Islet precursor cell (in vitro differentiated cells): ENCODE measurements around the gene IL23R.

Experiments used
- DNase-seq: peaks from one replicate; pipeline ENCODE4 v3.0.0-alpha.2; 2018

Gene IL23R

GRCh38 chr1:67250051-67250653 lies 83.9 kb downstream of the IL23R start:
- no peak for DNase-seq

- DNase-seq, result no peak
Observed at GRCh38 chr1:67256291-67257172, 90.3 kb downstream of the IL23R start.

- no peak for DNase-seq
Observed at GRCh38 chr1:67257173-67257535, 90.9 kb downstream of the IL23R start.

- DNase-seq, result no peak
Observed at GRCh38 chr1:67261680-67262079, 95.4 kb downstream of the IL23R start.

- DNase-seq, result no peak
Observed at GRCh38 chr1:67262735-67263134, 96.5 kb downstream of the IL23R start.

GRCh38 chr1:67264152-67264551 lies 97.9 kb downstream of the IL23R start:
- DNase-seq, result no peak

- DNase-seq, result no peak
Observed at GRCh38 chr1:67264899-67265298, 98.6 kb downstream of the IL23R start.

- DNase-seq, result no peak
Observed at GRCh38 chr1:67269061-67269460, 102.8 kb downstream of the IL23R start.

GRCh38 chr1:67270541-67270940 lies 104.3 kb downstream of the IL23R start:
- no peak for DNase-seq

- DNase-seq, result no peak
Observed at GRCh38 chr1:67273591-67273990, 107.3 kb downstream of the IL23R start.

- DNase-seq, result no peak
Observed at GRCh38 chr1:67274623-67275325, 108.5 kb downstream of the IL23R start.

- DNase-seq, result no peak
Observed at GRCh38 chr1:67280696-67281095, 114.4 kb downstream of the IL23R start.

- DNase-seq, result no peak
Observed at GRCh38 chr1:67281244-67281643, 115.0 kb downstream of the IL23R start.

- no peak for DNase-seq
Observed at GRCh38 chr1:67285780-67286488, 119.7 kb downstream of the IL23R start.

- DNase-seq, result no peak
Observed at GRCh38 chr1:67290236-67290635, 124.0 kb downstream of the IL23R start.

GRCh38 chr1:67294836-67295617 lies 128.8 kb downstream of the IL23R start:
- no peak for DNase-seq

- no peak for DNase-seq
Observed at GRCh38 chr1:67298762-67299161, 132.5 kb downstream of the IL23R start.

- no peak for DNase-seq
Observed at GRCh38 chr1:67299296-67299695, 133.0 kb downstream of the IL23R start.

GRCh38 chr1:67300561-67300960 lies 134.3 kb downstream of the IL23R start:
- no peak for DNase-seq

GRCh38 chr1:67304023-67304422 lies 137.8 kb downstream of the IL23R start:
- no peak for DNase-seq

- no peak for DNase-seq
Observed at GRCh38 chr1:67306547-67306946, 140.3 kb downstream of the IL23R start.
